ENCODE results near the gene HOXC13. TPM values are rescaled to one million over a fixed set of nuclear protein-coding genes. Genes with fewer than 3 reads are reported as not detected.

The HOXC13 gene
- total and polyA plus RNA-seq, 2 donors = 0.05 to 0.07 TPM

DNA sequence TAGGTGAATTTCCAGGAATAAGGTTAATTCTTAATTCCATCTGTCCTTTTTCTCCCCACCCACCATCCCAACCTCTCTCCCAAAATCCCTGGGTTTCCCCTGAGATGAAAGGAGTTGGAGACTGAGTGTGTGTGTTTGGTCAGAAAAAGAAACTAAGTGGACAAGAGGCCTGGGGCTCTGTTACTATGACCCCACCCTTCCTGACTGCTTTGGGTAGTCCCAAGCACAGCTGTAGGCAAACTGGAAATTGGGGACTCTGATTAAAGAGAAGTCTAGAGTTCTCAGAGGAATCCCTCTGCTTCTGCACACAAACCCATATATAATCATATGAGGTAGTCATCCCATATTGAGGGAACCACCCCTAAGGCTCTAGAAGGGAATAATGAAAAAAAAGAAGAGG lies 9.1 kb downstream of the HOXC13 start:
- no peak overlapping the region for H3K27ac ChIP-seq (ENCODE audit: low read depth in 1 of 2, low read length in 1 of 2)
- H3K4me1 ChIP-seq (ENCODE audit: control insufficient read depth in 2 of 2, insufficient read depth in 2 of 2, low read length in 2 of 2) = no peaks in the 10 kb centered on the region
- H3K36me3 ChIP-seq (ENCODE audit: control insufficient read depth in 2 of 2, insufficient read depth in 2 of 2, low read length in 1 of 2) = no peaks in the 10 kb centered on the region
- H3K27me3 ChIP-seq (ENCODE audit: control insufficient read depth in 2 of 2, insufficient read depth in 1 of 2, low read length in 1 of 2) = peaks cover 87 to 100% of the 10 kb centered on the region in 2 donors
- peaks cover 1 to 12% of the 10 kb centered on the region in 2 donors for H3K9me3 ChIP-seq (ENCODE audit: control insufficient read depth in 2 of 2, insufficient read depth in 1 of 2, low read length in 1 of 2)
- no peak overlapping the region for H3K4me3 ChIP-seq (ENCODE audit: low read length in 2 of 2)
- no peak for DNase-seq (ENCODE audit: low read depth in 6 of 9, low spot score in 9 of 9)

- H3K36me3 ChIP-seq (ENCODE audit: control insufficient read depth in 2 of 2, insufficient read depth in 2 of 2, low read length in 1 of 2) = no peaks in the 10 kb centered on the region
- H3K27me3 ChIP-seq (ENCODE audit: control insufficient read depth in 2 of 2, insufficient read depth in 1 of 2, low read length in 1 of 2) = peaks cover 90 to 100% of the 10 kb centered on the region in 2 donors
- H3K4me3 ChIP-seq (ENCODE audit: low read length in 2 of 2) = no peak overlapping the region
- H3K4me1 ChIP-seq (ENCODE audit: control insufficient read depth in 2 of 2, insufficient read depth in 2 of 2, low read length in 2 of 2) = no peaks in the 10 kb centered on the region
- no peak overlapping the region for H3K27ac ChIP-seq (ENCODE audit: low read depth in 1 of 2, low read length in 1 of 2)
- H3K9me3 ChIP-seq (ENCODE audit: control insufficient read depth in 2 of 2, insufficient read depth in 1 of 2, low read length in 1 of 2) = peaks cover 1 to 12% of the 10 kb centered on the region in 2 donors
- 33% methylated on average over 9 of the region's 9 CpGs for WGBS
- no peak for DNase-seq (ENCODE audit: low read depth in 6 of 9, low spot score in 9 of 9)
Measured at GRCh38 chr12:53948650-53949593, 10.3 kb downstream of the HOXC13 start.

DNA sequence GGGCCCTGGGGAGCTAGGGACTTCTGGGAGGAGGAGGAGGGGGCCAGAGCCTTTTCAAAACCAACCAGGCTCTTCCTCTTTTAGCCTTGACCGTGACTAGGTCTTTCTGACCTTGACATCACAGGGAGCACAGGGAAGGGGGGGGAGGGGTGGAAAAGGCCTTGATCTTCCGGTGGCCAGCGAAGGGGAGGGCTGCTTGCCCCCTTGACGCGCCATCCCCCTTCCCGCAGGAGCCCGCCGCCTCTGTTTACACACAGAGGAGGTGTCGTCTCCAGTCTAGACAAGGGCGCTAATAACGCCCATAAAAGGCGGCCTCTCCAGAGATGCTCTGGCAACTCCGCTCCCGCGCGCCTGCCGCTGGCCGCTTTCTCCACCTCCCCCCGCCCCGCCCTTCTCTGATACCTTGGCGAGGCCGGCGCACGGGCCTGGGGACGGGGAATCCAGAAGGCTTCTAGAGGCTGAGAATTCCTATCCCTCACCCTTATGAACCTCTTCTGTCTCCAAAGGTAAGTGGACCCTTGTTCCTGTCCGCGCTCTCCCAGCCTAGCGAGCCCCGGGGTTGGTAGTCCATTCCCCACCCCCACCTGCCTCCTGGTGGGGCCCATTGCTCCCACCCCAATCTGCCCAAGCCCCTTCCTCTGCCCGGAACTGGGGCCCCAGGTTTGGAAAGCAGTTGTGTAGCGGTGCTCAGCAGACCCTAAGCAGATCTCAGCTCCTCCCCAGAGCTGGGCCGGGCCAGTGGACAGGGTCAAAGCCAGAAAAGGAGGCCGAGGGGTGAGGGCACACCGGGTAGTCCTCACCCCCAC lies 11.2 kb downstream of the HOXC13 start:
- H3K36me3 ChIP-seq (ENCODE audit: control insufficient read depth in 2 of 2, insufficient read depth in 2 of 2, low read length in 1 of 2) = no peaks in the 10 kb centered on the region
- peaks cover 90 to 100% of the 10 kb centered on the region in 2 donors for H3K27me3 ChIP-seq (ENCODE audit: control insufficient read depth in 2 of 2, insufficient read depth in 1 of 2, low read length in 1 of 2)
- no peaks in the 10 kb centered on the region for H3K4me1 ChIP-seq (ENCODE audit: control insufficient read depth in 2 of 2, insufficient read depth in 2 of 2, low read length in 2 of 2)
- no peak overlapping the region for H3K27ac ChIP-seq (ENCODE audit: low read depth in 1 of 2, low read length in 1 of 2)
- DNase-seq (ENCODE audit: low read depth in 6 of 9, low spot score in 9 of 9) = no peak
- no peak overlapping the region for H3K4me3 ChIP-seq (ENCODE audit: low read length in 2 of 2)
- WGBS = 8% methylated on average over 34 of the region's 34 CpGs
- peaks cover under 1 to 12% of the 10 kb centered on the region in 2 donors for H3K9me3 ChIP-seq (ENCODE audit: control insufficient read depth in 2 of 2, insufficient read depth in 1 of 2, low read length in 1 of 2)

- Histone ChIP-seq H3K27ac (ENCODE audit: low read depth in 1 of 2, low read length in 1 of 2) (no peak overlapping the region), H3K27me3 (ENCODE audit: control insufficient read depth in 2 of 2, insufficient read depth in 1 of 2, low read length in 1 of 2) (peaks cover 90 to 99% of the 10 kb centered on the region in 2 donors), H3K4me1 (ENCODE audit: control insufficient read depth in 2 of 2, insufficient read depth in 2 of 2, low read length in 2 of 2) (no peaks in the 10 kb centered on the region), H3K36me3 (ENCODE audit: control insufficient read depth in 2 of 2, insufficient read depth in 2 of 2, low read length in 1 of 2) (no peaks in the 10 kb centered on the region), H3K9me3 (ENCODE audit: control insufficient read depth in 2 of 2, insufficient read depth in 1 of 2, low read length in 1 of 2) (peaks cover 0 to 9% of the 10 kb centered on the region in 2 donors), H3K4me3 (ENCODE audit: low read length in 2 of 2) (no peak overlapping the region)
- no peak for DNase-seq (ENCODE audit: low read depth in 6 of 9, low spot score in 9 of 9)
- 9% methylated on average over 10 of the region's 10 CpGs for WGBS
Measured at GRCh38 chr12:53950437-53950773, 11.8 kb downstream of the HOXC13 start.

DNA sequence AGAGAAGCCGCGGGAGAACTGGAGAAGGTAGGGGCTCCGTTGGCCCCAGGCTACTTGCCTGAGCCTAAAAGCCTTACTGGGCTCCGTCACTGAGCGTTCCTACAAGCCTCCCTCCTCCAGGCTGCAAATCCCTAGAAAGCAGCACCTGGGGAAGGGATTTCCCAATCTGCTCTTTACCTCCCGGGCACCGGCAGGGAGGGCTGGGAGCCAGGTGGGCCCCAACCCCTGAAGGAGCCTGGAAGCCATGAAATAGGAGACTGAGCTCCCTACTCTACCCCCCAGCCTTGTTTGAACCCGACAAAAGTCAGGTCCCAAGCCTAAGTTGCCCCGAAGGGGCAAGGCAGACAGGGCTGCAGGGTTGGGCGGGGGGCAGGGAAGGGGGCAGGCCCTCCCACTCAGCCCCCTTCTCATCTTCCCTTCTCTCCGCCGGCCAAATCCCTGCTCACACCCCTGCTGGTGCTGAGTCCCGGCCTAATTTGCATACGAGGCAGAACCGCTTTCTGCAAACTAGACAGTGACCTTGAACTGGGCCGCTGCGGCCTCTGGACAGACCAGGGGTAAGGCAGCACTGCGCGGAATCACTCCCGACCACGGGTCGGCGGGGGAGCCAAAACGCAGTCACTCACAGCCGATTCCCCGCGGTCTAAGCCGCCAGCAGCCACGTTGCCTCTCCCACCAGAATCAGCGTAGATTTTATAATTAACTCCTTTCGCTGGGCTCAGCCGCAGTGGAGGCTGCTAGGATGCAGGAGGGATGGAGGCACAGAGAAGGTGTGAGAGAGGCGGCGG lies 12.4 kb downstream of the HOXC13 start:
- no peaks in the 10 kb centered on the region for H3K36me3 ChIP-seq (ENCODE audit: control insufficient read depth in 2 of 2, insufficient read depth in 2 of 2, low read length in 1 of 2)
- WGBS = 8% methylated on average over 34 of the region's 34 CpGs
- DNase-seq (ENCODE audit: low read depth in 6 of 9, low spot score in 9 of 9) = no peak
- no peaks in the 10 kb centered on the region for H3K4me1 ChIP-seq (ENCODE audit: control insufficient read depth in 2 of 2, insufficient read depth in 2 of 2, low read length in 2 of 2)
- H3K27ac ChIP-seq (ENCODE audit: low read depth in 1 of 2, low read length in 1 of 2) = no peak overlapping the region
- H3K27me3 ChIP-seq (ENCODE audit: control insufficient read depth in 2 of 2, insufficient read depth in 1 of 2, low read length in 1 of 2) = peaks cover 91 to 99% of the 10 kb centered on the region in 2 donors
- no peak overlapping the region for H3K4me3 ChIP-seq (ENCODE audit: low read length in 2 of 2)
- peaks cover 0 to 9% of the 10 kb centered on the region in 2 donors for H3K9me3 ChIP-seq (ENCODE audit: control insufficient read depth in 2 of 2, insufficient read depth in 1 of 2, low read length in 1 of 2)

- Histone ChIP-seq H3K27me3 (ENCODE audit: control insufficient read depth in 2 of 2, insufficient read depth in 1 of 2, low read length in 1 of 2) (peaks cover 91 to 99% of the 10 kb centered on the region in 2 donors), H3K36me3 (ENCODE audit: control insufficient read depth in 2 of 2, insufficient read depth in 2 of 2, low read length in 1 of 2) (no peaks in the 10 kb centered on the region), H3K4me3 (ENCODE audit: low read length in 2 of 2) (no peak overlapping the region), H3K27ac (ENCODE audit: low read depth in 1 of 2, low read length in 1 of 2) (no peak overlapping the region), H3K9me3 (ENCODE audit: control insufficient read depth in 2 of 2, insufficient read depth in 1 of 2, low read length in 1 of 2) (peaks cover 0 to 9% of the 10 kb centered on the region in 2 donors), H3K4me1 (ENCODE audit: control insufficient read depth in 2 of 2, insufficient read depth in 2 of 2, low read length in 2 of 2) (no peaks in the 10 kb centered on the region)
- DNase-seq (ENCODE audit: low read depth in 6 of 9, low spot score in 9 of 9) = no peak
- 4% methylated on average over 47 of the region's 47 CpGs for WGBS
Measured at GRCh38 chr12:53951577-53952334, 13.1 kb downstream of the HOXC13 start.

GRCh38 chr12:53952335-53952694 lies 13.7 kb downstream of the HOXC13 start:
- Histone ChIP-seq H3K9me3 (ENCODE audit: control insufficient read depth in 2 of 2, insufficient read depth in 1 of 2, low read length in 1 of 2) (peaks cover 0 to 9% of the 10 kb centered on the region in 2 donors), H3K4me3 (ENCODE audit: low read length in 2 of 2) (no peak overlapping the region), H3K27ac (ENCODE audit: low read depth in 1 of 2, low read length in 1 of 2) (no peak overlapping the region), H3K36me3 (ENCODE audit: control insufficient read depth in 2 of 2, insufficient read depth in 2 of 2, low read length in 1 of 2) (no peaks in the 10 kb centered on the region), H3K27me3 (ENCODE audit: control insufficient read depth in 2 of 2, insufficient read depth in 1 of 2, low read length in 1 of 2) (peaks cover 92 to 99% of the 10 kb centered on the region in 2 donors), H3K4me1 (ENCODE audit: control insufficient read depth in 2 of 2, insufficient read depth in 2 of 2, low read length in 2 of 2) (no peaks in the 10 kb centered on the region)
- DNase-seq (ENCODE audit: low read depth in 6 of 9, low spot score in 9 of 9) = no peak
- 10% methylated on average over 13 of the region's 13 CpGs for WGBS

DNA sequence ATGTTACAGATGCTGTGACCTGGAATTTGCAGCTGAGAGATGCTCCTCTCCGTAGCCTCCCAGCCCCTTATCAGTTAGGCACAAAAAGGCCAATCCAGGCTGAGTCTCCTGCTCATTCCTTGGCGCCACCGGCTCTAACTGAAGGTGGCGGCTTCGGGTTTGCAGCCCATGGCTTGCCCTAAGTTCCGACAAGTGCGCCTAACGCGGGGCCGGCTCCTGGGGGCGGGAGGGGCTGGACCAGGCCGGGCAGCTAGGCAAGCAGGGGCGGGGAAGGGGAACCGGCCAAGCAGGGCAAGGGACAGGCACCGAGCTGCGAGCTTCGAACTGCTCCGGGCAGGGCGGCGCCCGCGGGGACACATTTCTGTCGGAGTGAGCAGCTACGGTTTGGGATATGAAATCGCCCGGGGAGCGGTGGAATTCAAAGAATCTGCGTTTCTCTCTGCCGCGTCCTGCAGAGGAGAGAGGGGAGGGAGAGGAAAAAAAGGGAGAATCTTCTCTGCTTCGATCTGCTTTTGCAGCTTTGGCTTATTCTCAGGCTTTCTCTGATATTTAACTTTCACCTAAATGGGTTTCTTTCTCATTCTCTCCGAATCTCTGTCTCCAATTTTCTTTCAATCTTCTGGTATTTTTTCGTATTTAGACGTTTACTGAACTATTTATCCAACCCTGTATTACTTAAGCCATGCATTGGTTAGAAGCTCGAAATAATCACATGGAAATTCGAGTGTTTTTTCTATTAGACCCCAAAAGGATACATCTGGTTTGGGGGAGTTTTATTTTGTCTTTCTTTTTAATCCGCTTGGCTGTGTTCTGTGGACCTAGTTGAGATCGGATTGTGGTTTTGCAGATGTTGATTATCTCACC lies 14.5 kb downstream of the HOXC13 start:
- Histone ChIP-seq H3K36me3 (ENCODE audit: control insufficient read depth in 2 of 2, insufficient read depth in 2 of 2, low read length in 1 of 2) (no peaks in the 10 kb centered on the region), H3K4me1 (ENCODE audit: control insufficient read depth in 2 of 2, insufficient read depth in 2 of 2, low read length in 2 of 2) (no peaks in the 10 kb centered on the region), H3K27me3 (ENCODE audit: control insufficient read depth in 2 of 2, insufficient read depth in 1 of 2, low read length in 1 of 2) (peaks cover 95 to 99% of the 10 kb centered on the region in 2 donors), H3K9me3 (ENCODE audit: control insufficient read depth in 2 of 2, insufficient read depth in 1 of 2, low read length in 1 of 2) (peaks cover 0 to 9% of the 10 kb centered on the region in 2 donors), H3K4me3 (ENCODE audit: low read length in 2 of 2) (no peak overlapping the region), H3K27ac (ENCODE audit: low read depth in 1 of 2, low read length in 1 of 2) (no peak overlapping the region)
- no peak for DNase-seq (ENCODE audit: low read depth in 6 of 9, low spot score in 9 of 9)
- 8% methylated on average over 38 of the region's 38 CpGs for WGBS

Measured in thymus (tissue), 11 donors.